NCI-H82 treated with DMSO at 0.1 percent for 48 hours (cell line): ENCODE measurements around the gene XPNPEP3.
"Not testable (repeated sequence)": the region's sequence is repeated elsewhere in the genome, so short reads cannot be mapped to it uniquely, and the experiment has no call there.

Experiments
- DNase-seq: peaks from one replicate; lab custom pipeline; 2025; ENCODE audit not compliant: unreplicated experiment; lab: John Stamatoyannopoulos, UW

XPNPEP3 gene

DNA sequence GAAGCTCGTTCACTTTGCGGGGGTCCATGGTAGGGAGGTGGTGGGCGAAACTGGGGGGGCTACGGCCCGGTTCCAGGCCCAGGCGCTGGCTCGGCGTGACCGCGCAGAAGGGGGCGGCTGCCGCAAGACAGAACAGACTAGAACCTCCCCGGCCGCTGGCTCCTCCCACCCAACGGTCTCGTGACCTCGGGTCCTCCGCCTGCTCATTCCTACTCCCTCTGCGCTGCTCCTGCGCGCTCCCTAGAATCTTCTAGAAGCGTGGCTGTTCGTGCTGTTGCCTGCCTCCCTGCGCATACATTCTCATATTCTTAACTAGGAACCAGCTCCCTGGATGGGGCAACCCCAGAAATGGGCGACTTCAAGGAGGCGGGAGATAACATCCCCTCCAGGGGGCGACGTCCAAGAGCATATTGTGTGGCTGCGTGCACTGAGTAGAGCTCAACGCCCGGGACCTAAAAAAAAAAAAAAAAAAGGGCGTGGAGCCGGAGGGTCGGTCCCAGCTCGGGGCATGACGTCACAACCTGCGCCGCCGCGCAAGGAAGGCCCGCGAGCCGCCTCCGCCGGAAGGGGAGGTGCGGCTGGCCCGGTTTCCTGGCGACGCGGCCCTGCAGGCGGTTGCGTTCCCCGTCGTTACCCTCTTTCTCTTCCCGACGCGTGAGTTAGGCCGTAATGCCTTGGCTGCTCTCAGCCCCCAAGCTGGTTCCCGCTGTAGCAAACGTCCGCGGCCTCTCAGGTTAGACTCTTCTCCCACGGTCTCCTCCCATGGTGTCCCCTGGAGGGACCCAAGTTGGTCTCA, at the start of gene XPNPEP3, which contains the start of gene ST13:
TSS of gene XPNPEP3 (plus strand) at position 636 of the 796 bp plus-strand sequence. CDS start at position 670, 34 bp downstream.
TSS of gene ST13 (minus strand) at position 127 of the 796 bp plus-strand sequence. CDS start at position 28, 99 bp downstream.
- peak; percentile 90 for DNase-seq

DNA sequence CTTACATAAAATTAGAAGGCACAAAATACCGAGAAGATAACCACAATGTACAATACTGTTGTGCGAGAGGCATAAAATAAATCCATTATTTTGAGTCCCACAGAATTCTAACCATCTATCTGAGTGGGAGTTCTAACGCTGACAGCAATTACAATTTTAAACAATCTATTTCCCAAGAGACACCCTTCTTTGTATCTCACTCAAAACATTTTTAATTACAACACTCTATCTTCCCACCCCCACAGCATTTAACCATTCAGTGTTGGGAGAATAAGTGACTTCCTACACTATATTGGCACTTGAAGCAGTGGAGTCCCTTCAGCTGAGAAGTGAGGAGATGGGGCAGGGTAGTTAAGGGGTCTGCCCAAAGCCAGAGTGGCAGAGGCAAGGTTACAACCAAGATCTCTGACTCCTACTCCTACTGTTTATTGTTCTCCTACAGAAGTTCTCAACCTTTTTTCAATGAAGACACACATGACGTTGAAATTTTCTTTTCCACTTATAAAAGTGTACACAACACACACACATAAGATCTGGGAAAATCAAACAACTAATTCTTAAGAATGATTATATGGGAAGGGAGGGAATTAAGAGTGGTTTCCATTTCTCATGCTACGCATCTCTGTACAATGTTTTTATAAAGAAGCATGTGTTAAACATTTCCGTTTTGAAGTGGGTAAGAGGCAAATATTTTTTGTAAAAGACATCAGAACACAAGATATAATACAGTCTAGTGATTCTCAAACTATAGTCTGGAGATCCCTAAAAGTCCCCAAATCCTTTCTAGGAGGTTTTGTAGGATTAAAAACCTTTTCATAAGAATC, 48.7 kb upstream of the XPNPEP3 start:
- DNase-seq = no peak

DNA sequence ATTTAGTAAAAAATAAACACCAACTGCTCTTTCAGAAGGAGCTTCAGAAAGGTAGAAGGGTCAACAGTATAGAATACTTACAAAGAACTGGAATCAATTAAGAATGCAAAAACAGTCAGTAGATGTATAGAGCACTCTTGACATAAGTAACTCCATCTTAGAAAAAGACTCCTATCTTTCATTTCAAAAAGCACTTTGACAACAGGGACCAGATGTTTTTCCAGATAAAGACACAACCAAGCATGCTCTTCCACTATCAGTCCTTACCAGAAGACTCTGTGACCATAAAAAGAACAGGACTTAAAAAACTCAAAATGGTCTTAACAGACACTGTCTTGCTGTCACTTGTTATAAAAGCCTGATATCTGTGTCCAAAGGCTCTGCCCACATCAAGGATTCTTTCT, 43.0 kb upstream of the XPNPEP3 start:
- no peak for DNase-seq

DNA sequence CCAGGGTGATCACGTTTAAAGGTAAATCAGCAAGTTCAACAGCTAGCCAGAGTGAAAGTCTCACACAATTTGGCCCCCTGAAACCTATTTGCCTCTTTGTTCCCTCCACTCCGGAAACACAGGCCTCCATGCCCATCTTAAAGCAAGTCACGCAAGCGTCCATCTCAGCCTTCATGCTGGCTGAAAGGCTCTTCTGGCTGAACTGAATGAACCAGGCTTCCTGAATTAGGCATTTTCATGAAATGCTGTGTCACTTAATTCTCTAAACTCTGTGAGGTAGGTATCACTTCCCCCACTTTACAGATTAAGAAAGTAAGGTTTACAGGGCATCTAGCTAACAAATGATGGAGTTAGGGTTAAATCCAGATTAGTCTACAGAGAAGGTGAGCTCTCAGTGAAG, 39.2 kb upstream of the XPNPEP3 start:
- no peak for DNase-seq

DNA sequence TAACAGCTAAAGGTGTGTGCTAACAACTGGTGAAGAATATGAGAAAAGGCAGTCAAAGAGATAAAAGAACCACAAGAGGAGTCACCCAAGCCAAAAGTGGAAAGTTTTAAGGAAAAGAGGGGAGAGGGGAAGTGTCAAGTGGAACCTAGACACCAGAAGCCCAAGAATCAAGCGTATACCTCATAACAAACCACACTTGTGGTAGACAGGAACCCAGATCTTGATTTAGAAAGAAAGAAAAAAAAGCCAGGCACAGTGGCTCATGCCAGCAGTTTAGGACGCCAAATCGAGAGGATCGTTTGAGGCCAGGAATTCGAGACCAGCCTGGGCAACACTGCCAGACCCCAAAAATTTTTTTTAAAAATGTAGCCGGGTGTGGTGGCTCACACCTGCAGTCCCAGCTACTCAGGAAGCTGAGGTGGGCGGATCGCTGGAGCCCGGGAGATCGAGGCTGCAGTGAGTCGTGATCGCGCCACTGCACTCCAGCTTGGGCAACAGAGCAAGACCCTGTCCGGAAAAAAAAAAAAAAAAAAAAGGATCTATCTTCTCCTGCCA, 38.7 kb upstream of the XPNPEP3 start:
- DNase-seq = no peak

DNA sequence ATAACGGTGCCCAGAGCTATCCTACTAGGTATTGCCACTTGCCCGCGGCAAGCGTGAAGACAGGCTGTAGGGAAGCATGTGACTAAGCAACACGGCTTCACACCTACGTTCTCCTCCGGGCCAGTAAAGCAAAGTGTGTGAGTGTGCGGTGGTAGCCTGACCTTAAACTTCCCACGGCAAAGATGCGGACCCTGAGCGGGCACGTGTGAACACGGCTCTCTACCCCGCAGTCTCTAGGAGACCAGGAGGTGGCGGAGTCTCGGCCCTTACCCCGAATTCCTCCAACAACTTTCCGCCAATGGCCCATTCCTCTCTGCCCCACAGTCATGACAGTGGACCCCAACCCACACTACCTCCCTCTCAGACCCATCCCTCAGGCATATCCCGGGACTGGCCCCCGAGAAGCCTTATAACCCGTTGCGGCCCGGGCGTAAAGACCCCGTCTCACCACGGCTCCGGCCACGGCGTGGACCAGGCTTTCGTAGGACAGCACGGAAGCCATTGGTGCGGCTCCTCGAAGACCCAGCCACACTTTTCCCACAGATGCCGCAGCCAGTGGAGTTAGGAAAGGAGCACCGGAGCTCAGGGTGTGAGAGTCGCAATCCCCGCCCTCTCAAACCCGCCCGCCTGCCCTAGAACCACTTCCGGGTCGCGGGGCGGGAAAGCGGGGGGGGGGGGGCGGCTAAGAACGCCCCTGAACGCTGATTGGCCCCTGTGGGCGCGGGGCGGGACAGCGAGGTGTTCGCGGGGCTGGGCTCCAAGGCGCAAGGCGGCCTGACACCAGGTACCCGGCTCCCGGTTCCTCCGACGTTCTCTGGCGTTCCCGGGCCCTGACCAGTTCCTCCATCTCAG, 38.0 kb upstream of the XPNPEP3 start, which contains the start of gene SLC25A17:
TSS of gene SLC25A17 (minus strand) at position 600 of the 852 bp plus-strand sequence. CDS start at position 502, 98 bp downstream.
- DNase-seq = peak; percentile 66

DNA sequence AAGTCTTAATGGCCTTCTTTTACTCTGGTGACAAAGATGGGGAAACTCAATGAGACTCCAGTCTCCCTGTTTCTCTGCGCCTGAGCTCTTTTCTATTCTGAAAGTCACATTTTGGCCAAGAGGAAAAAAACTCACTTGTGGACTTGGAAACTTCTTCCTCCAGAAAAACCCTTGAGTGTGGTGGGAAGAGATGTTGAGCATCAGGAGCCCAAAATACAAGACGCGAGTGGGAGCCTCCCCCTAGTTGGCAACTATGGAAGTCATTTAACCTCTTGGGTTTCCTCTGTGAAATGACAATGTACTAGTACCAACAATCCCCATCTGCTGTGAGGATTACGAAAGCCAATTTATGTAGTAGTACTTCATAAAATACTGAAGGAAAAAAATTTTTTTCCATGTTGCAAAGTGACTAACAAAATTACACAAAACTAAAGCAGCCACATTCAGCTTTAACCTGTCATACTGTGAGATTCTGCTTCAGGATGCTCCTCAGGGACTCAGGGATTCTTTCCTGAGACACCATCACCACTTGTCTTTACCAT, 37.3 kb upstream of the XPNPEP3 start:
- peak; percentile 17 for DNase-seq

DNA sequence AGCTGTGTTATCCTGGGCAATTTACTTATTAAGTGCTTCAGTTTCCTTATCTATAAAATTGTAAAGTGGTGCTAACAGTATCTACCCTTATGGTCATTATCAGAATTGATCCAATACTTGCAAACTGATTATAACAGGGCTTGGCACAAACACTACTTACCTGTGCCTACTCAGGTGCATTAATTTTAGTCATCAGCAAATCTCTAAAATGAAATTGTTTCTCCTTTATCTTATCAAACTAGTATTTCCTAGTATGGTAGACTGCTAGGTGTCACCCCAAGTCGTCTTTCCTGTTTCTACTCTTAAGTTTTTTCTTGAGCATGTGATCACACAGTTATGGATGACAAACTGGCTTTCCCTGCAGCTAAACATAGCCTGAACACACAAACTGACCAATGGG, 33.5 kb upstream of the XPNPEP3 start:
- no peak for DNase-seq

DNA sequence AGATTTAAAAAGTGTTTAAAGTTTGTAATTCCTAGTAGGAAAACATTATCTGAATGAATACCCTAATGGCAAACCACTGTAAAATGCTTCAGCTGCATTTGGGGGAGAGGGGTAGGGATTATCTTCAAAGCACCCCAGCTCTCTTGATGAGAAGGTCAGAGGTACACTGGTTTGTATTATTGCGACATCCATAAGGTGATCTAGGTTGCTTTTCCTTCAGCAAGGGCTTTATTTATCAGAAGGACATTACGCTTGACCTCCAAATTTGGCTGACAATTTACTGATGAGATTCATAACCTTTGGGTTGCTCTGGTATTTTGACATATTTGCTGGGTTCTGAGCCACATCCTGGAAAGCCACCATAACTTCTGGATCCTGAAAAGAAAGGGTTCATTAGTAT, 30.7 kb upstream of the XPNPEP3 start:
- DNase-seq = not testable (repeated sequence)

DNA sequence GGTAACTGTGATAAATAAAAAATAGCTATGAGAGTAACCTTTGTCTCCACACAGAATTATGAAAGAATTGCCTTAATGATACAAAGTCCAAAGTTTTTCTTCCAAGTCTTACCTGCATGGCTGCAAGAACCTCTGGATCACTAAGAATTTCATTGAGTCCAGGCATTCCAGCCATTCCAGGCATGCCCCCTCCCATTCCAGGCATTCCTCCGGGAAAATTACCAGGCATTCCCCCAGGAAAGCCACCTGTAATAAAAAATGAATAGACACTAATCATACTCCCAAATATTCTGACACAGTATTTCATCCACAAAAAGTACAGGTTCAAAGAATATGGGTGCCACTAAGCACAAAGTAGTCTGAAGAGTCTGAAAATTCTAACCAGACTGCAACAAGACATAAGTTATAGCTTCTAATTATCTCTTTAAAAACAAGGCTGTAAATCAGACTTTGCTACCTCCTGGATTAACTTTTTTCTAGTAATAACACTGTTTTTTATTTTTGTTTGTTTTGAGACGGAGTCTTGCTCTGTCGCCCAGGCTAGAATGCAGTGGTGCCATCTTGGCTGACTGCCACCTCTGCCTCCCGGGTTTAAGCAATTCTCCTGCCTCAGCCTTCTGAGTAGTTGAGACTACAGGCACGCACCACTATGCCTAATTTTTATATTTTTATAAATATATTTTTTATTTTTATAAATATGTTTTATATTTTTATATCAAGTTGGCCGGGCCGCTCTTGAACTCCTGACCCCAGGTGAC, 29.8 kb upstream of the XPNPEP3 start:
- no peak for DNase-seq

DNA sequence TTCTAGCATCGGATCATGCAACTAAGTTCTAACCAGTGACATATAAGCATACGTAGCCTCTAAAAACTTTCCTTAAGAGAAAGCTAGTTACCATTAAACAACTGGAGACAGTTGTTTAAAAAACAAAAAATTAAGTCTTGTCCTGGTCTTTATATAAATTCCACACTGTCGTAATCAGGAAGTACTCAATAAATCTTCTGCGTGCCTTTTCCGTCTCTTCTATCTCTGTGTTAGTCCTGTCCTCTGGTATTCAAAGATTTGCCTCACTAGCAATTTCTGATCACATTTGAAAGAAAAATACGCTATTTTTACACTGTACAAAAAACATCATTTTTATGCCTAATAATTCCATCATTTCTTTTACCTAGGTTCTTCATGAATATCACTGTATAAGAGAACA, 27.8 kb upstream of the XPNPEP3 start:
- no peak for DNase-seq

DNA sequence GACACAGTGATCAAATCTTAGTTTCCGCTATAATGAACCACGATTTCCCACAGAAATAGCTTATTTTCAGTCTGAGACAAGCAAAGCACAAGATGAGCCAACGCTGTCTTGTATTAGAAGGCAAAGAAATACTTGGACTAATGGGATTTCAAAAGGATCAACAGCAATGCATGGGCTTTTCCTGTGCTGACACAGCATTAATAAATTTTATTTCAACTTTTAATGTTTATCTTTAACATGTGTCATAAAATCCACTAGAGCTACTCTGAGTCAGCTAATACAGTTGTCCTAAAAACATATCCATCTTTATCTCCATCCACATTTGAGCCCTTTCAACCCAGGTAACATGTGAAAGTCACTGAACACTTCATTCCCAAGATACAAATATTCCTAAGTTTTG, 22.3 kb upstream of the XPNPEP3 start:
- no peak for DNase-seq

DNA sequence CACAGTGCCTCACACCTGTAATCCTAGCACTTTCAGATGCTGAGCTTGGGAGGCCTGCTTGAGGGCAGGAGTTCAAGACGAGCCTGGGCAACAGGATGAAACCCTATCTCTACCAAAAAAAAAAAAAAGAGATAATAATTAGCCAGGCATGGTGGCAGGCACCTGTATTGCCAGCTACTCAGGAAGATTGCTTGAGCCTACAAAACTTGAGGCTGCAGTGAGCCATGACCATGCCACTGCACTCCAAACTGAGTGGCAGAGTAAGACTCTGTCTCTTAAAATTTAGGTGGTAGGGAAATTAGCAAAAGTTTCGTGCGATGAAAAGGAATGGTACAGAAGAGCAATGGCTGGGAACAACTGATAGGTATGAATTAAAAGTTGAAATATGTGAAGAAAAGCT, 18.5 kb upstream of the XPNPEP3 start:
- DNase-seq = no peak

DNA sequence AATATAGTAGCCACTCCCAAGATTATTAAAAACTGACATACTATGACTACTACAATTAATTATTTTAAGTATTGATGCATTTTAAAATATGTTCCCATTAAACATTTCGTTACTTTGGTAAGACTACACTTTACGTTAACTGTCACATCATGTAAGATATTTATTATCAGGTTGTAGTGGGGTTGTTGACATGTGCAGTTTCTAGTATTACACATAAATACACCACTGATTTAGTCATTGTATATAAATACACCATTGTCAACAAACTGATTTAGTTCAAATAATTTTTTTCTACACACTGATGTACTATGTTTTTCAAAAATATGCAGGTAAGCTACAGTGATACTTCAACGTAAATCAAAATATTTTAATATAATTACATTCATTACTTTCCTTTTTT, 12.0 kb upstream of the XPNPEP3 start:
- no peak for DNase-seq

DNA sequence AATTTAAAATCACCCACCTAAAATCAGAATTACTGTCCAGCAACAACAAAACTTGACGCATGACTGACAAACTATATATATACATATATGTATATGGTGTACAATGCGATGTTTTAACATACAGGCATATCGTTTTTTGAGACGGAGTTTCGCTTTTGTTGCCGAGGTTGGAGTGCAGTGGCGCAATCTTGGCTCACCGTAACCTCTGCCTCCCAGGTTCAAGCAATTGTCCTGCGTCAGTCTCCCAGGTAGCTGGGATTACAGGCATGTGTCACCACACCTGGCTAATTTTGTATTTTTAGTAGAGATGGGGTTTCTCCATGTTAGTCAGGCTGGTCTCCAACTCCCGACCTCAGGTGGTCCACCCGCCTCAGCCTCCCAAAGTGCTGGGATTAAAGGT, 11.1 kb upstream of the XPNPEP3 start:
- not testable (repeated sequence) for DNase-seq

DNA sequence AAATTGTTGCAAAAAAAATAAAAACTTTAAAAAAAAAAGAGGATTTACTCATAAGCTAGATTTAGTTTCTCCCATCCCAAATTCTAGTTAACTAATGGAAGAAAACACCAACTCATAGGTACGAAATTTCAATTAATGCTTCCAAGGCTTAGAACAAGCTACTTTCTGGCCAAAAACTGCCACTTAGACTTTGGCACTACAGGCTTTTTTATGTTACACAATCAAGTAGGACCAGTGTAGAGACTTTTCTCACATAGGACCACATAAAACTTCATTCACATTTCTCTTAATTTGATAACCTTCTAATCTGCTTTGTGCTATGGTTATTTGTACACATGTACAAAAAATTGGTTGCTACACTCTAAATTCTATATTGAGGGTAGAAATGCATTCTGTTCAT, 3.6 kb upstream of the XPNPEP3 start:
- DNase-seq = no peak

DNA sequence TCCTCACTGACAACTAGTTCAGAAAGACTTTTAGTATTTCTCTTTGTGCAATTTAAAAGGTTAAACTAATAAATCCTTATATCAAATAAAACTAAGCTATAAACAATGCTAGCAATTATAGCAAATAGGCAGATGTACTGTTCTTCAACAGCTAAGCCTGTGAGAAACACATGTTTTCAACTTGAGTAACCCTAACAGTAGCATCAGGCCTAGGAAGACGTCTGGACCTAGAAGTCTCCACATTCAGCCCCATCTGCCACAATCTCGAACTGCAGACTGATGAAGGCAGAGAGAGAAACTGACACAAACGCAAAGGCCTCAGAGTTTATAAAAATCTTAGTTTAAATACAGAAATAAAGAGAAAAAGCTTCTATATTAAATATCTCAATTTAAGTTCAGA, 3.0 kb upstream of the XPNPEP3 start:
- no peak for DNase-seq

DNA sequence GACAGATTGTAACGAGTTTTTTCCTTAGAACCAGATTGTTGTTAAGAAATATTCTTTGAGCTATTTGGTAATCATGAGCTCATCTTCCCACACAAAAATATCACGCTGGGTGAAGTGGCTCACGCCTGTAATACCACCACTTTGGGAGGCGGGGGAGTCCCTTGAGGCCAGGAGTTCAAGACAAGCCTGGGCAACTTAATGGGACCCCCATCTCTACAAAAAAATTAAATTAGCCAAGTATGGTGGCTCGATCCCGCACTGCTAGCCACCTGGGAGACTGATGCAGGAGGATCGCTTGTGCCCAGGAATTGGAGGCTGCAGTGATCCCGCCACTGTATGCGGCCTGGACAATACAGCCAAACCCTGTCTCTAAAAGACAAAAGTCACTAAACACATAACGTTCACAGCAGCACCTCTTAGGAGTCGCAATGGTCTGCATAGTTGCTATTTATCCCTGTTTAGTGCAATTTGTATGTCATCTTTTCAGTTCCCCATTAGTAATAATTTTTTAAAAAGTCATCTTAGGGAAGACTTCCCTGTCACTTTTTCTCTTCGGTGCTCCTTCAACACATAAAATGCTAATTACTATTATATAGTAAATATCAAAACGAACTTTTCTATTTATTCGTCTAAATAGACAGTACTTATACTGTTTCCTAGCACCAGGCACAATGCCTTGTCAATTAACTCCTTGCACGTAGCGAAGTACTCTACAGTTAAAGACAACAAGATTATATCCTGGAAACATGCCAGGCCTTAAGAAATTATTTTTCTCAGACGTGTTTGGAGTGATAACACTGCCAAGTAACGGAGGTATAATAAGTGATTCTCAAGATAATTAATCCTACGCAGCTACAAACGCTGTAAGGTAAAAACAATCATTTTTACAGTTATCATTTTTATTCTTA, 1.6 kb upstream of the XPNPEP3 start:
- DNase-seq = peak; percentile 8
